Activated CD4-positive, alpha-beta memory T cell treated with anti-CD3 and anti-CD28 coated beads, Interleukin-2, amount 10 ng/mL, durations not matched to agents 7 days and 5 days (primary cell): ENCODE measurements around the gene KCNA2. TPM values are rescaled to one million over a fixed set of nuclear protein-coding genes. Genes with fewer than 3 reads are reported as not detected.

Experiments
- CTCF ChIA-PET: fragments of 350-600 bp; sonication (Branson Sonifier 250); formaldehyde crosslinking; loops from one replicate; lab custom pipeline; 2021; ENCODE audit warnings: antibody characterized with exemption, inconsistent platforms; lab: Charles Lee
- POLR2A ChIA-PET: fragments of 350-600 bp; sonication (Branson Sonifier 250); formaldehyde crosslinking; loops from one replicate; lab custom pipeline; 2021; ENCODE audit warnings: antibody characterized with exemption; lab: Charles Lee
- DNase-seq: peaks from one replicate; pipeline ENCODE4 v3.0.0-alpha.2; 2020
- H3K27ac Mint-ChIP-seq: one replicate; pipeline ENCODE4 v1.8.0; 2021; ENCODE audit warnings: mild to moderate bottlenecking, mixed read lengths
- H3K27me3 Mint-ChIP-seq: one replicate; pipeline ENCODE4 v1.8.0; 2021; ENCODE audit warnings: mixed read lengths
- H3K36me3 Mint-ChIP-seq: one replicate; pipeline ENCODE4 v1.8.0; 2021; ENCODE audit warnings: low read depth, mixed read lengths
- H3K4me1 Mint-ChIP-seq: one replicate; pipeline ENCODE4 v1.8.0; 2021; ENCODE audit warnings: mixed read lengths
- H3K4me3 Mint-ChIP-seq: one replicate; pipeline ENCODE4 v1.8.0; 2021; ENCODE audit warnings: mild to moderate bottlenecking, mixed read lengths
- H3K9me3 Mint-ChIP-seq: one replicate; pipeline ENCODE4 v1.8.0; 2021; ENCODE audit warnings: mixed read lengths
- total RNA-seq, 2 experiments: library from RNA; stranded (reverse); gene quantifications; one replicate each; pipeline ENCODE4 v1.2.3, GENCODE V29; 2021

KCNA2 gene
- total RNA-seq, 2 experiments from 2014 or later: 5.9 to 6.6 TPM

GRCh38 chr1:110557481-110557880 is 48.7 kb downstream of the KCNA2 start:
- no peak for DNase-seq
- ChIA-PET CTCF (interaction anchor here (0.6 to 3.9 kb wide), 10 partner anchors 15 to 1025 kb away, joined by 3 to 33 read pairs (median 4); no protein-coding TSS in a partner anchor), POLR2A (no interaction called here)
- Mint-ChIP-seq H3K27ac (no peak overlapping the region), H3K36me3 (no peaks in the 10 kb centered on the region), H3K4me3 (no peak overlapping the region), H3K4me1 (peaks cover 12% of the 10 kb centered on the region), H3K27me3 (peaks cover 51% of the 10 kb centered on the region), H3K9me3 (no peaks in the 10 kb centered on the region)

DNA sequence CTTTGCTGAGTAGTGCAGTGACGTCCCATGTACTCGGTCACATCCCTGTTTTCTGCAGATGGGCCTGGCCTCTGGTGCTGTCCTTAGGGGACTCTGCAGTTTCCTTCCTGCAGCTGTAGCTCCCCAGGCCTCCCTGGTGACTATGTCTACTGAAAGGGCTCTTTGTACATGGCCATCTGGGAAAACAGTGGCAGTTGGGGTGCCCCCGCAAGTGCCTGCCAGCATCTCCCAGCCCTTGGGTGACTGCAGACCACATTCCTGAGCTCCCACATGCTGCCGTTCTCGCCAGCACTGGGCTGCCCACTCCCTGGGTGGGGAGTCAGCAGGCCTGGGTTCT is 49.7 kb downstream of the KCNA2 start:
- H3K36me3 Mint-ChIP-seq: no peaks in the 10 kb centered on the region
- peaks cover 12% of the 10 kb centered on the region for H3K4me1 Mint-ChIP-seq
- H3K4me3 Mint-ChIP-seq: no peak overlapping the region
- POLR2A ChIA-PET: interaction anchor here (0.9 to 1.1 kb wide), 2 partner anchors 63 to 116 kb away, joined by 3 read pairs; no protein-coding TSS in a partner anchor
- no peak overlapping the region for H3K27ac Mint-ChIP-seq
- H3K27me3 Mint-ChIP-seq: peaks cover 54% of the 10 kb centered on the region
- H3K9me3 Mint-ChIP-seq: no peaks in the 10 kb centered on the region
- no peak for DNase-seq
- CTCF ChIA-PET: interaction anchor here (0.8 to 3.9 kb wide), 14 partner anchors 11 to 231 kb away, joined by 3 to 33 read pairs (median 12); partner anchors contain the start of gene KCNA2

GRCh38 chr1:110555807-110556470 is 50.2 kb downstream of the KCNA2 start:
- peaks cover 57% of the 10 kb centered on the region for H3K27me3 Mint-ChIP-seq
- DNase-seq: no peak

DNA sequence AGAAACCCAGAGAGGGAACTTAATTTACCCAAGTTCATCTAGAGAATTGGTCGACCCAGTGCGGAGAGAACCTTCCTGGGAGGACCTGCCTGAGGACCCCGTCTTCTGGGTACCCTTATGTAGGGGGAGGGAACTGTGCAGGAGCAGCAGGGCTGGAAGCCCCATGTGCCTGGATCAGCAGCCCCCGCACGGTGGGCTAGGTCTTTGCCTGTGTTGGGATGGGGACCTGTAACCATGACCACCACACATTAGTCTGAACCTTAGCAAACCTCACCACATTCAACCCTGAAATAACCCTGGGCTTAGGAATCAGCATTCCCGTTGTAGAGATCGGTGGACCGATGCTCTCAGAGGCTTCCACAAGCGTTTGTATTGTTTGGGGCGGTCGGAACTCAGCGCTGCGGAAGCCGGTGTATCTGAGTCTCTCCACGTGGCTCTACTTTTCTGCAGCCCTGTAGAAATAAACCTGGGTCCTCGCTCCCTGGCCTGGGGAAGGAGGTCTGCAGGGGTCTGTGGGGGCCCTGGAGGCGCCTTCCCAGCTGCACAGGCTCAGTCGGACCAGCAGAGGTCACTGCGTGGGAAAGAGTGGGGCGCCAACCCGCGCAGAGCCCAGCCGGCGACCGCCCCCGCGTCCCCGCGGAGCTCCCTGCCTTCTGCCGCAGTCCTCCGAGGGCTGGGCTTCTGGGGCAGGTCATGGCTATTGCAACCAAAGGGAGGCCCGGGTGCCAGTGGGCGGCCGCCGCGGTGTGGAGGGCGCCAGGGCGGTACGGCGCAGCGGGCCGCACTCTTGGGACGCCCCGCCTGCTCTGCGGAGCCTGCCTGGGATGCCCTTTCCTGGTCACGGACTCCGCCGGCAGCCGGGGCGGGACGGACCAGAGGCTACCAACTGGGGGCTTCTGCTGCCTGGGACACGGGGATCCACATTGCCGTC is 51.0 kb downstream of the KCNA2 start:
- DNase-seq: peak; percentile 54
- H3K27me3 Mint-ChIP-seq: peaks cover 62% of the 10 kb centered on the region
- no peaks in the 10 kb centered on the region for H3K9me3 Mint-ChIP-seq
- H3K36me3 Mint-ChIP-seq: no peaks in the 10 kb centered on the region
- H3K4me1 Mint-ChIP-seq: peaks cover 12% of the 10 kb centered on the region
- ChIA-PET CTCF (interaction anchor here (0.6 to 3.9 kb wide), 23 partner anchors 8 to 232 kb away, joined by 3 to 33 read pairs (median 4); partner anchors contain the start of gene KCNA2), POLR2A (interaction anchor here (0.9 to 1.1 kb wide), 4 partner anchors 8 to 117 kb away, joined by 3 read pairs; no protein-coding TSS in a partner anchor)
- no peak overlapping the region for H3K4me3 Mint-ChIP-seq
- H3K27ac Mint-ChIP-seq: no peak overlapping the region

More at GRCh38 chr1:110555807-110556470, 50.2 kb downstream of the KCNA2 start:
- POLR2A ChIA-PET: interaction anchor here (0.9 to 1.1 kb wide), 4 partner anchors 9 to 116 kb away, joined by 3 read pairs; no protein-coding TSS in a partner anchor
- Mint-ChIP-seq H3K27ac (no peak overlapping the region), H3K4me1 (peaks cover 12% of the 10 kb centered on the region), H3K36me3 (no peaks in the 10 kb centered on the region), H3K9me3 (no peaks in the 10 kb centered on the region), H3K4me3 (no peak overlapping the region)
- CTCF ChIA-PET: interaction anchor here (0.6 to 3.9 kb wide), 23 partner anchors 8 to 231 kb away, joined by 3 to 33 read pairs (median 4); partner anchors contain the start of gene KCNA2

DNA sequence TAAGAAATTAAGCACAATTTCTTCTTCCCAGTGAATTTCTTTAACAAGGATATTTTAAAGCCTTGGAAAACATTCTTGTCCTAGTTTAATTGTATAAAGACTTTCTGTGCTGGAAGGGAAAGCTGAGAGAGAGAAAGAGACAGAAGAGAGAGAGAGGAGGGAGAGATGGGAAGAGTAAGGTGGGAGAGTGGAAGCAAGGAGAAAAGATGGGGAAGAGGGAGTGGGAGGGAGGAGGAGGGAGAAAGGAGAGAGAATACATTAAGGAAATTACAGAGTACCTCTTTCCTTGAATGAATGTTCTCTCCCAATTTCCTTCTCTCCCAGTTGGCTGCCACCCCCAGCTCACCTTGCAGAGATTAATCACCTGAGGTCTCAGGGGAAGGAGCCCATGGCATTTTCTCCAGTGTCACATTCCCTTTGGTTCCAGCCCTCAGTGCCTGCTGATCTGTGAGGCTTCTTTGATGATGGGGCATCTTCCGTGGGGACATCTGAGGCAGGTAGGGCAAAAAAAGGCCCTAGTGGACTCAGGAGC is 54.8 kb downstream of the KCNA2 start:
- ChIA-PET CTCF (no interaction called here), POLR2A (no interaction called here)
- Mint-ChIP-seq H3K4me1 (peaks cover 4% of the 10 kb centered on the region), H3K9me3 (no peaks in the 10 kb centered on the region), H3K4me3 (no peak overlapping the region), H3K27me3 (peaks cover 46% of the 10 kb centered on the region), H3K27ac (no peak overlapping the region), H3K36me3 (no peaks in the 10 kb centered on the region)
- no peak for DNase-seq

GRCh38 chr1:110549831-110550230 is 56.3 kb downstream of the KCNA2 start:
- DNase-seq: no peak
- H3K27ac Mint-ChIP-seq: no peak overlapping the region
- no peaks in the 10 kb centered on the region for H3K4me1 Mint-ChIP-seq
- no peak overlapping the region for H3K4me3 Mint-ChIP-seq
- POLR2A ChIA-PET: no interaction called here
- CTCF ChIA-PET: interaction anchor here (0.9 to 2.0 kb wide), 2 partner anchors 9 to 216 kb away, joined by 3 to 6 read pairs; no protein-coding TSS in a partner anchor
- no peaks in the 10 kb centered on the region for H3K9me3 Mint-ChIP-seq
- no peaks in the 10 kb centered on the region for H3K36me3 Mint-ChIP-seq
- peaks cover 39% of the 10 kb centered on the region for H3K27me3 Mint-ChIP-seq

GRCh38 chr1:110548381-110548780 is 57.8 kb downstream of the KCNA2 start:
- H3K27ac Mint-ChIP-seq: no peak overlapping the region
- H3K27me3 Mint-ChIP-seq: peaks cover 28% of the 10 kb centered on the region
- ChIA-PET CTCF (interaction anchor here (2.0 kb wide), 1 partner anchor 217 kb away, joined by 6 read pairs; no protein-coding TSS in a partner anchor), POLR2A (no interaction called here)
- no peak for DNase-seq
- H3K4me3 Mint-ChIP-seq: no peak overlapping the region
- H3K9me3 Mint-ChIP-seq: no peaks in the 10 kb centered on the region
- H3K36me3 Mint-ChIP-seq: no peaks in the 10 kb centered on the region
- no peaks in the 10 kb centered on the region for H3K4me1 Mint-ChIP-seq

DNA sequence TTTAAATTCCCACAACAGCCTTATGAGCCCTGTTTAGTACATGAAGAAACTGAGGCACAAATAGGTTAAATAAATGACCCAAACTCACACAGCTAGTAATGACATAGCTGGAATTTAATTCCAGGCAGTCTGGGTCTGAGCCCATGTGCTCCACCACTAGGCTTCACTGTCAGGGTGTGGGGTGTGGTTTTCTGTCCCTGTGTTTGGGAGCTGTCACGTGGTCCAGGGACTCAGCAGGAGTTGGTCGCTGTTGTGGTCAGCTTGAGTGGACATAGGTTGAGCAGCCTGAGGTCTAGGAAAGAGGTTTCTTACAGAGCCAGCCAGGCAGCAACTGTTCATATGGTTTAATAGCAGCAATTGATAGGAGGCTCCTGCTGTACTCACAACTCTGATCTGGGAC is 59.1 kb downstream of the KCNA2 start:
- H3K4me1 Mint-ChIP-seq: no peaks in the 10 kb centered on the region

GRCh38 chr1:110545492-110545891 is 60.7 kb downstream of the KCNA2 start:
- H3K4me3 Mint-ChIP-seq: no peak overlapping the region
- DNase-seq: no peak
- ChIA-PET CTCF (no interaction called here), POLR2A (no interaction called here)
- H3K27me3 Mint-ChIP-seq: peaks cover 9% of the 10 kb centered on the region
- H3K9me3 Mint-ChIP-seq: no peaks in the 10 kb centered on the region
- H3K36me3 Mint-ChIP-seq: no peaks in the 10 kb centered on the region
- H3K27ac Mint-ChIP-seq: no peak overlapping the region
- no peaks in the 10 kb centered on the region for H3K4me1 Mint-ChIP-seq

More for the DNA sequence above, 59.1 kb downstream of the KCNA2 start:
- Mint-ChIP-seq H3K9me3 (no peaks in the 10 kb centered on the region), H3K36me3 (no peaks in the 10 kb centered on the region), H3K27ac (no peak overlapping the region), H3K4me3 (no peak overlapping the region), H3K27me3 (peaks cover 15% of the 10 kb centered on the region)
- ChIA-PET CTCF (interaction anchor here (1.0 kb wide), 1 partner anchor 8 kb away, joined by 3 read pairs; no protein-coding TSS in a partner anchor), POLR2A (interaction anchor here (1.1 kb wide), 1 partner anchor 8 kb away, joined by 3 read pairs; no protein-coding TSS in a partner anchor)
- no peak for DNase-seq

GRCh38 chr1:110544753-110545152 is 61.4 kb downstream of the KCNA2 start:
- ChIA-PET CTCF (no interaction called here), POLR2A (no interaction called here)
- Mint-ChIP-seq H3K36me3 (no peaks in the 10 kb centered on the region), H3K27me3 (peaks cover 8% of the 10 kb centered on the region), H3K4me1 (no peaks in the 10 kb centered on the region), H3K9me3 (no peaks in the 10 kb centered on the region), H3K27ac (no peak overlapping the region), H3K4me3 (no peak overlapping the region)
- DNase-seq: no peak
